HG03045 (cell line): ENCODE data around the gene ONECUT3.

Experiments
- ATAC-seq: cut with Tn5 transposase; IDR thresholded peaks from one replicate; pipeline ENCODE4 v1.9.1; 2021; ENCODE audit warnings: mild to moderate bottlenecking, moderate library complexity; ENCODE audit not compliant: unreplicated experiment

The ONECUT3 gene

DNA sequence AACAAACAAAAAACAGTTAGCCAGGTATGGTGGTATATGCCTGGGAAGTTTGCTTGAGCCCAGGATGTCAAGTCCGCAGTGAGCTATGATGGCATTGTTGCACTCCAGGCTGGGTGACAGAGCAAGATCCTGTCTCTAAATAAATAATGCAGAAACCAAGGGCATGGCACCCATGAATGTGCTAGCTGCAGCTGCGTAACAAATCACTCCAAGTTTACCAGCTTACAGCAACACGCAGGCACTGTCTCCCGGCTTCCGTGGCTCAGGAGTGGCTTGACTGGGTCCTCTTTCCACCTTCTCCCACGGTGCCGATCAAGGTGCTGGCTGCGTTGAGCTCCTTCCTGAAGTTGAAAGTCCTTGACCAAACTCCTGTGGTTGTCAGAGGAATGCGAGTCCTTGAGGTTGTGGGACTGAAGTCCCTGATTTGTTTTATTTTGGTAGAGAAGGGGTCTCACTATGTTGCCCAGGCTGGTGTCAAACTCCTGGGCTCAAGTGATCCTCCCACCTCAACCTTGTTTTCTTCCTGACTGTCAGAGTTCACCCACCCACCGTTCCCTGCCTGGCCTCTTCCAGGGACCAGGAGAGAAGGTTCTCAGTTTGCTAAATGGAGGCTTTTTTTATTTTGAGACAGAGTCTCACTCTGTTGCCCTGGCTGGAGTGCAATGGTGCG lies 13.2 kb upstream of the ONECUT3 start:
- no peak for ATAC-seq

DNA sequence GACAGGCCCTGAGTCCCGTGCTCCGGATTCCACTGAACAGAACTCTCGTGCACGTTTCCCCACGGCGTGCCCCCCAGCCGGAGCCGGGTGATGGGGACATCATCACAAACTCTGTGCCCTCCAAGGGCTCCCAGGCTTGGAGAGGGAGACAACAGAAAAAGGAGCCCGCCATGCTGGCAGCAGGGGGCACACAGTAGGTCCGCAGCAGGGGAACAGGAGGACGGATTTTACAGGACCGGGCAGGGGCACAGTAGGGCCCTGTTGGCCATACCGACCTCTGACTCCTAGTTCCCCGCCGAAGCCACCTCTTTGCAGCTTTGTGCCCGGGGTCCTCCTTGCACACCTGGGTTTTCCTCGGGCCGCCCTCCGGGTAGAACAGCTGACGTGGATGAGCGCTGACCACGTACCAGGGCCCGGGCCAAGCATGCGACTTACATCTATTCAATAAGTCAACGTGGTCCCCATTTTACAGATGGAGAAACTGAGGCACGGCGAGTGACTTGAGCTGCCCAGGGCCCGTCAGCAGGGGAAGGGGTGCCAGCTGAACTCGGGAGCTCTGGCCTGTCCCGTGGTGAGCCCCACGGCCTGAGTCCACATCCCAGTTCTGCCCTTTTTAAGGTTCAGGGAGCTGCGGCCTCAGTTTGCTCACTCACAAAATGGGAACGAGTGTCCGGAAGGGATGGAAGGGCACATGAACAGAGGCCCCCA lies 10.2 kb upstream of the ONECUT3 start:
- ATAC-seq = no peak

DNA sequence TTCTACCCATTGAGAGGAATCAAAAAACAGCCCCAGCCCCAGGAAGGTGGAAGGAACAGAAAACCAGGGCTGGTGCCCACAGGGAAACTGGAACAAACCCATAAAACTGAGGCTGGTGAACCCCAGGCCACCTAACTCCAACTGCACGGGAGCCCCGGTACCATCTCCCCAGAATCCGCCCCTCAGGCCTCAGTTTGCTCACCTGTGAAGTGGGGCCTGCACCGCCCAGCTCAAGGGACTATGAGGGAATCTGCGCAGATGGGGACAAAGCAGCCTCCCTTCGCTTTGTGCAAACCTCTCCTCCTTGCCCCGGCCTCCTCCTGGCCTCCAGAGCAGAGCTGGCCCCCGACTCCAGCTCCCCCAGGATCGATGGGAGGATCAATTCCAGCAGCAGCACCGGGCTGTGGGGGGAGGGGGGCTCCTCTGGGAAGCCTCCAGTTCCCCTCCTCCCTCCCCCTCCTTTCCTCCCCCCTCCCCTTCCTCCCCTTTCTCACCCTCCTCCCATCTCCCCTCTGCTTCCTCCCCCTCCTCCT lies 9.1 kb upstream of the ONECUT3 start:
- ATAC-seq = no peak

DNA sequence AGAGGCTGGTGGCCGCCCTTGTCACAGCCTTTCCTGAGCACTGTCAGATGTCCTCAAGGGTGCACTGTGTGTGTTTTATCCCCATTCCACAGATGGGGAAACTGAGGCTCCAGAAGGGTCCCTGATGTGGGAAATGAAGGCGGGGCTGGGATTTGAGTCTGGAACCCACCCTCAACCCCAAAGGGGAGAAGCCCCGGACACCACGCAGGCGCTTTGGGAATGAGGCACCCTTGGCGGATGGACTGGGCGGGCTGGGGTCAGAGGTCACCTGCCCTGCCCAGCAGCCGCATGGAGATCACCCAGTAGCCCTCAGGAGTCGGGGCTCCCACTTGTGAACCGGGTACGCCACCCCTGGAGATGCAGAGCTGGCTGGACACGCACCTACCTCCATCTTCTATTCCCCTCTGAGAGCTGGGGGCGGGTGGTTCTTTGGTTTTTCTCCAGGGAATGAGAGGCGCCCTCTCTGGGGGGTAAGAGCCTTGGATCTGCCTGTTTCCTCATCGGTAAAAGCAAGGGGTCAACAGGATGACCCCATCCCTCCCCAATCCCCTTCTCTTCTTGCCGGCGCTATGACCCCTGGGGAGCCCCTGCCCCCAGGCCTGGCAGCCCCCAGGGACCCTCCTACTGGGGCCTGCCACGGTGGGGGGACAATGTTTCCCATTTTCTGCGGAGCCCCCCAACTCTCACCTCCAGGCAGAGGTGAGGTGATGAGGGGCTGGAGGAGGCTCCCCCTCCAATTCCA lies 8.3 kb upstream of the ONECUT3 start:
- ATAC-seq = no peak

DNA sequence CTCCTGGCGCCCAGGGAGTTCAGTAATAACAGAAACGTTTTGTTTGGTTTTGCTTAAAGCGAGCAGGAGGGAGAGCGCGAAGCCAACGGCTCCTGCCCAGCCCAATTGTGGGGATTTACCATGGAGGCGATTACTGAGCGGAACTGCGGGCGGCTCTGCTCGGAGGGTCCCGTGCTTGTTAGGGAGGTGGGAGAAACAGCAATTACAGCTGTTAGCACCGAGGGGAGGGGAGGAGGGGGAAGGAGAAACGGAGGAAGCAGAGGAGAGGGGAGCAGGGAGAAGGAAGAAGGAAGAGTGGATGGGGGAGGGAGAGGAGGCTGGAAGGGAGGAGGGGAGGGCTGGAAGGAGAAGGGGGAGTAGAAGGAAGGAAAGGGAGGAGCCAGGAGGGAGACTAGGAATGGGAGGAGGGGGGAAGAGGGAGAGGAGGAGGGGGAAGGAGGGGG lies 7.7 kb upstream of the ONECUT3 start:
- ATAC-seq = no peak

DNA sequence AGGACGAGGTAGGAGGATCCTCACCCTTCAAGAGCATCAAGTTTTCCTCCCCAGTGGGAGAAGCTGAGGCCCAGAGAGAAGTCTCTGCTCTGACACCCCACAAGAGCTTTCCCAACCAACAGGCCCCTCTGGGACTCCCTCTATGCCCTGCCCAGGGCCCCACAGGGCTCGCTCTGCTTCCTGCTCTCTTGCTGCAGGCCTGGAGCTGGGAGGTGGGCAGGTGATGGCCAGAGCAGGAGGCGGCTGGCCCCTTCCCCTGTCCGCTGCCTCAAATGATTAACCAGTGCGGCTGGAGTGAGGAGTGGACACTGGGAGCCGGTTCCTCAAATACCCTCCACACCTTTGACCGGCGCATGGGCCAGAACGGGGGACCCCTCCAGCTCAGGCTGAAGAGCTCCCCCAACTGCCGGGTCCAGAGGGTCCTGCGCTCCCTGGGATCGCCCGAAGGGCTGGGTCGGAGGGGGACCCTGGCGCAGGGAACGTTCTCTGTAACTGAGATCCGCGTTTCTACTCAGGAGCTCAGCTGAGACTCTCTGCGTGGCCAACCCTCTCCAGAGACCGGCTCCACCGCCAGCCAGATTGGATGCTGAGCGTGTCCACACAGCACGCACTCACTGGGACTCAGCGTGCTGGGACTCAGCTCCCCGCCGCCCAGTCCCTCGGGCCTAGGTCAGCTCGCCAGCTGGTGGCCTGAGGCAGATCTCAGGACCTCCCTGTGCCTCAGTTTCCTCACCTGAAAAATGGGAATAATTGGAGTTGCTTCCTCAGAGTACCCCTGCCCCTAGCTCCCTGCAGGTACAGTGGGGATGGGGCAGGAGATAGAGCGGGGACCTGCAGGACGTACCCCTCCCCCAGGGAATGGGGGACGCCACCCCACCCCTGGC lies 6.7 kb upstream of the ONECUT3 start:
- no peak for ATAC-seq

DNA sequence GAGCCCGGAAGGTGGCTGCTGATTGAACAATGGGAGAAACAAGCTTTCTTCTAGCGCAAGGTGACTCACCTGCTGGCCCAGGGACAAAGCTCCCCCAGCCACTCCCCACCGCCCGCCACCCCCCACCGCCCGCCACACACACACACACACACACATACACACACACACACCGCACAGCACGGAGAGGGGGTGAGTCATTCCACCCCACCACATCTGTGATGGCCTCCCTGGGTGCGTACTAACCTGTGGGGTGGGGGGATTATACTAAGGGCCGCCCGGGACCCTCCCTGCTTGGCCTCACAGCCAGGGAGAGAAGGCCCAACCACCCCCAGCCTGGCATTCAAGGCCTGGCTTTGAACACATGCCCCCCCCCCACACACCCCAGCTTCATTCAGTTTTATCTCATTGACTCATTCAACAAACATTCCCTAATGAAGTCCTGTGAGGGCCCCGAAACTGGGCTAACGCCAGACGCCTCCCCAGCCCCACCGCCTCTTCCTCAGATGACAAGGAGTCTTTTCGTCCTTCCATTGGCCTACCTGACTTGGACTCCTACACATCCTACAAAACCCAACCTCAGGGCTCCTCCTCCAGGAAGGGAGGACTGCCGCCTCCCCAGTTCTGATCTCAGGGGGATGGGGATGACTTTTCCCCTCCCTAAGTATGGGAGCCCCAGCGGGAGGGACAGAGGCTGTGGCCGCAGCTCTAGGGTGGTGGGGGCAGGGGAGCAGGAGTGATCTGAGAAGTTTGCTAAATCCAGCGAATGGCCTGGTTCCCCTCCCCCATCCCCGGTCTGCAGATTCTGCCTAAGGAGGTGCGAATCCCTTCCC lies 5.8 kb upstream of the ONECUT3 start:
- no peak for ATAC-seq

DNA sequence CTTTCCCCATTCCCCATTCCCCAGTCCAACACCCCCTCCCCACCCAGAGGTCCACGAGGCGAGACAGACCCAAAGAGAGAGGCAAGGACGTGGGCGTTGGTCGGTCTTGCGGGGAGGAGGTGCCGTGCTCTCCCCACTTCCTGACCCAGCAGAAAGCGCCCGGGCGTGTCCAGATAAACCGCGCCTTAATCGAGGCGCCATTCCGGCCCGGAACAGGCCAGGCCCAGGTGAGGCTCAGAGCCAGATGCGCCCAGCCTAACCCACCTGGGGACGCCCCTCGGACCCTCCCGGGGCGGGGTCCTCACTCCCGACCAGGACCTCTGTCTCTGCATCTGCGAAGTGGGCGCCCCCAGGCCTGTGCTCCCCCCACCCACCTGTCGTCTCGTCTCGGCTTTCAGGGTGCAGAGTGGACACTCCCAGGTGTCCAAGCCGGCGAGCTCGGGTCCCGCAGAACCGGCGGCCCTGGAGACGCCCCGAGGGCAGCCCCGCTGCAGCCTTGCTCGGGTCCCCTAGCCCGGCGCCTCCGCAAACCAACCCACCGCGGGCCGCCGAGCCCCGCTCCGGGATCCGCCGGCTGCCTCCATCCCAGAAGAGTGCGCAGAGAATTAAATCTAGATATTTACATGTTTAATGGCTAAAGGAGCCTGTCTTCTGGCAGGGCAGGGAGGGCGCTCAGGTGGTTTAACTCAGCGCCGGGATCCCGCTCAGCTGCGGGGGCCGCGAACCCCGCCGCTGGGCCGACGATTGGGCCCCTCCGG lies 5.0 kb upstream of the ONECUT3 start:
- no peak for ATAC-seq

DNA sequence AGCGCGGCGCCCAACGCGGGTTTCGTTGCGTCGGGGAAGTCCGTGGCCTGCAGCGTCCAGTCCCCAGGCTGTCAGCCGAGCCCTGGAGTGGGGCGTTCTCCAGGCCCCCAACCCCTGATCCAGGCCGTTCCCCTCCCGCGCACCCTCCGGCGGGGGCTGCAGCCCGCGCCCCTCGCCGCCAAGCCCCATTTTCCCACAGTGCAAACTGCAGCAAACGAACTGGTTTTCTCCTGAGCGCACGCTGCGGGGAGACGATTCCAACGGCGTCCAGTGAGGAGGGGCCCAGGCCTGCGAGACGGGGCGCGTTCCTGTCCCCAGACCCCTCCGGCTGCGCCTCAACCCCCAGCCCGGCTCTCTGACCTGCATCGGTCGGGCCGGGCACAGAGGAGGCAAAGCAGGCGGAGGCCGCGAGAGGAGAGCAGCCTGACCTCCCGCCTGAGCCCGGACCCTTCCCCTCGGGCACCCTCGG lies 4.4 kb upstream of the ONECUT3 start:
- ATAC-seq = no peak

DNA sequence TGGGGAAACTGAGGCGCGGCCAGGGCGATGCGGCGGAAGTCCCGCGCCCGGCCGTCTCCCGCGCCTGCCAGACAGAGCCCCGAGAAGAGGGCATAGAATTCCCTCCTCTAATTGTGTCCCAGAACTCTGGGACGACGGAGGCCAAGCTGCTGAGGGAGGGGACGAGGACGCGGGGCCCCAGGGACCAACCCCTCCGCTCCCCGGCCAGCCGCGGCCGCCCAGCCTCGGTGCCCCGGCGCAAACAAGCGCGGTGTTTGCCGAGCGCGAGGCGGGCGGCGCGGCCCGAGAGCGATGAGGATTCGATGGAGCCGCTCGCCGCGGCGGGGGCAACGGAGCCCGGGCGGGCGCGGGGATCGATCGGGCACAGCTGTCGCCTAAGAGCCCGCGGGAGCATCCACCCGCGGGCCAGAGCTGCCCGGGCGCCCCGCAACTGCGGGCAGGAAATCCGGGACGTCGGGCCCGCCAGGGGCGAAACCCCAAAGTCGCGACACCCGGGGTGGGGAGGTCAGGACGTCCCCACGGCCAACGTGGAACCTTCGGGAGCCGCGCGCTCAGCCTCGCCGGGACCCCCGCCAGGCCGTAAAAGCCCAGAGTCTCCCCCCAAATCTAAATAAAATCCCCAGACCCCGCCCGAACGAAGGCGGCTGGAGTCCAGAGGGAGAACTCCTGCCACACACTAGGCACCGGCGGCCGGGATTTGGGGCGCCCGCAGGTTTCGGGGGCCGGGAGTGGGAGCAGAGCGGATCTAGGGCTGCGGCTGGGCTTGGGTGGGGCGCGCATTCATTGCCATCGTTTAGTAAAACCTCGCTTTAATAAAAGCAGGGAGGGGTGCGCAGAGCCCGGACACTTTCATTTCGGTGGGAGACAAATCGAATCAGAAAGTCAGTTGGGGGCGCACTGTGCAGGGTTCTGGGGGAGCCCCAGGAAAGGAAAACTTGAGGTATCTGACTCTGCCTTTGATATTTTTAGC lies 3.6 kb upstream of the ONECUT3 start:
- ATAC-seq = no peak

DNA sequence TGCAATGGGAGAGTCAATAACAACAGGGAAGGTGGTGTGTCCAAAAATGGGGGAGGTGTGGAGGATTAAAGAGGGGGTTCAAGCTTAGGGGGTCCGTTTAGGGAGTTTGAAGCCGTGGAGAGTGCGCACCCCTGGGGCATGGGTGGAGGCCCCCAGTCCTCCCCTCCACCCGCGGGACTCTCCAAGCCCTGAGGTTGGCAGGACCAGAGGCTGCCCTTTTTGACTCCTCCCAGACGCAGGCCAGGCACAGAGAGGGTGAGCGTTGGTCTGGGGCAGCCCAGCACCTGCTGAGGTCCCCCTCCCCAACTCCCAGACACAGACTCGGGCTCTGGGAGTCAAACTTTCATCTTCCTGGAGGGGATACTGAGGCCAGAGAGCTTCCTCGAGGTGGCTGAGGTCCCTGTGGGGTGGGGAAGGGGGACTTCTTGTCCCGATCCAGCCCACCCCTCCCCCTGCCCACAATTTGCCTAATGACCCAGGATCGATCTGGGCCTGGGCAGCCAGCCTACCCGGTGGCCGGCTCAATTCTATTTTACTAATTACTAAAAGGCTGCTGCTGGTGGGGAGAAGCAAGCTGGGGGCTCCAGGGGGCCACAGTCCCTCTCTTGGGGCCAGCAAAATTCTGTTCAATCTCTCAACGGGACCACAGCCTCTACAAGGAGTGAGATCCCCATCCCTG lies 2.8 kb upstream of the ONECUT3 start:
- no peak for ATAC-seq

DNA sequence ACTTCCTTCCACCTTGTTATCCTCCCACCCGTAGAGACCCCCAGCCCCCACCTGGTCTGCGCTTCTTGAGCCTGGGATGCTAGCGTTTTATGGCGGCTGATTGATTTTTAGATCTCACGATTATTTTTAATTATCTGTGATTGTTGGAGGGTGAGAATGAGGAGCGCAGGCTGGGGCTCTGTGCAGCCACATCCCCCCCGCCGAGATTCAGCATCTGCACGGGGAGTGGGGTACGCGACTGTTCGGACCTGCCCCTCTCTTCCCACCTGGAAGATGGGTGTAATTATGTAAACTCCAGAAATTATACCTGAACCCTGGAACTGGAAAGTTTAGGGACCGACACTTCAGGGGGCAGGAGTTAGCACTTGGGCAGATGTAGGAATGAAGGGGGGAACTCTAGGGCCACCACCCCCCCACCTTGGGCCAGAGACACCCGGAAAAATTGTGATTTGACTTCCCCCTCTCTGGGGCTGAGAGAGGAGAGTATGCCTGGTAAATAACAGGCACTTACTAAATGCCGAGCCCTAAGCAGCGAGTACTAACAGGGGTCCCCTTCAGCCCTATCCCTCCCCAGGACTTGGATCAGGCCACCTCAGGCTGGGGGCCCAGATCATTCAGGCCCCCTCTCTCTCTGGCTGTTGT lies 1.8 kb upstream of the ONECUT3 start:
- no peak for ATAC-seq

DNA sequence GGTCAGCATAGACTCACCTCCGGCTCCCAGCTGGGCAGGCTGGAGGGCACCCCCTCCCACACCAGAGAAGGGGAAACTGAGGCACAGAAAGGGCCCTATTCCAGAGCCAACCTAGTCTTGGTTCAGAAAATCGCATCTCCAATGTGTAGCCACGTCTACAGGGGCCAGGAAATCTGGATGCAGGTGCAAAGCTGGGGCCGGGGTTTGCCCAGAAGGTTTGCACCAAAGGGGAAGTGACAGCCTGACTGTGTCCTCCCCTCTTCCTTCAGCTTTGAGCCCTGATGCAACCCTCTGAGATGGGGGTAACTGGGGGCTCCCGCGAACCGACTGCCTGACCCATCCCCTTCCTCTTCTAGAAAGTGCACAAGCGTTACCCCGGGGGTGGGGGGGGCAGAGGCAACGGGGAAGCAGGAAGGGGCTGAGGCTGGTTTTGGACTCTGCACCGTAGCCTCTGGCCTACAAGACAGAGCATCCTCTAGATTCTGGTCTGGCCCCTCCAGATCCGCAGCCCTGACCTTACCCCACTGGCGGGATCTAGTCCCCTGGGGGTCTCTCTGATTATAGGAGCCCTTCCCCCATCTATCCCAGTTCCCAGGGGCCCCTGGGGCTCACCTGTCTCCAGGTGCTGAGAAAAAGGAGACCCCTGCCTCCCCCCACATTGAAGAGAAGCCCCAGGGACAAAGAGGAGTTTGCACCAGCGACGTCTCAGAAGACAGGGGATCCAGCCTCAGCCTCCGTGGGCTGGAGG lies 1.1 kb upstream of the ONECUT3 start:
- no peak for ATAC-seq

DNA sequence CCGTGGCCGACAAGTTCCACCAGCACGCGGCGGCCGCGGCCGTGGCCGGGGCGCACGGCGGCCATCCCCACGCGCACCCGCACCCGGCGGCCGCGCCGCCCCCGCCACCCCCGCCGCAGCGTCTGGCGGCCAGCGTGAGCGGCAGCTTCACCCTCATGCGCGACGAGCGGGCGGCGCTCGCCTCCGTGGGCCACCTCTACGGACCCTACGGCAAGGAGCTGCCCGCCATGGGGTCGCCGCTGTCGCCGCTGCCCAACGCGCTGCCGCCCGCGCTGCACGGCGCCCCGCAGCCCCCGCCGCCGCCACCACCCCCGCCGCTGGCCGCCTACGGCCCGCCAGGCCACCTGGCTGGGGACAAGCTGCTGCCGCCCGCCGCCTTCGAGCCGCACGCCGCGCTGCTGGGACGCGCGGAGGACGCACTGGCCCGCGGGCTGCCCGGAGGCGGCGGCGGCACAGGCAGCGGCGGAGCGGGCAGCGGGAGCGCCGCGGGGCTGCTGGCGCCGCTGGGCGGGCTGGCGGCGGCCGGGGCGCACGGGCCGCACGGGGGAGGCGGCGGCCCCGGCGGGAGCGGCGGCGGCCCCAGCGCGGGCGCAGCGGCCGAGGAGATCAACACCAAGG lies 821 bp downstream of the ONECUT3 start:
- ATAC-seq = no peak

DNA sequence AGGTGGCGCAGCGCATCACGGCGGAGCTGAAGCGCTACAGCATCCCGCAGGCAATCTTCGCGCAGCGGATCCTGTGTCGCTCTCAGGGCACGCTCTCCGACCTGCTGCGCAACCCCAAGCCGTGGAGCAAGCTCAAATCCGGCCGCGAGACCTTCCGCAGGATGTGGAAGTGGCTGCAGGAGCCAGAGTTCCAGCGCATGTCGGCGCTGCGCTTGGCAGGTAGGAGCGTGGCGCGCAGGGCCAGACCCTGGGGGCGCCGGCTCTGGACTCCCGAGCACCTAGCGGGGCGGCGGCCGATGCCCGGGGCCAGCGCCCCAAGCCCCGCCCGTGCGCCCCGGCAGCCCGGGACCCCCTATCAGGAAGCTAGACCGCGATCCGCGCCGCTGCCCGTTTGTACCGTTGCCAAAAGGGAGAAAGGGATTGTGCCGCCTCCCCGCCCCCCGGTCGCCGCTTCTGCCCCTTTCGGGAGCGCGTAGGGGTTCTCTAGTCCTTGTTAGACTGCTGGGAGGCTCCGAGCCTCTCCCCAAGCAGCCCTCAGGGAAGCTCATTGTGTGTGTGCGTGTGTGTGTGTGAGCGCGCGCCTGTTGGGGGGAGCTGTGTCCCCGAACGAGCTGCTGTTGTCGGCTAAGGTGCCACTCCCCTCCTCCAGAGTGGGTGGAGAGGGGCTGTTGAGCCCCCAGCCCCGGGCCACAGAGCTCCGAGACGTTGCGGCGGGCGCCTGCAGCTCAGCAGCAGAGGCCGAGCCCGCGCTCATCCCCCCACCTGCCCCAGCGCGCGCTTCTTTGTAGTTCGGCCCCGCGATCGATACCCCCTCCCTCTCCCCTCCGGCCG lies 1.5 kb downstream of the ONECUT3 start:
- no peak for ATAC-seq
